PC-3 (cell line): Measurements from ENCODE around the gene NDC1. TPM values are rescaled to one million over a fixed set of nuclear protein-coding genes. Genes with fewer than 3 reads are reported as not detected.
A peak's percentile ranks its signal among the peaks of the same experiment; 100 is the strongest.
"Not testable (repeated sequence)": the region's sequence is repeated elsewhere in the genome, so short reads cannot be mapped to it uniquely, and the experiment has no call there.

ENCODE experiments used
- ATAC-seq: fragments of 200-7000 bp; cut with Tn5 transposase; 2 replicates; pipeline ENCODE4 v1.9.1; 2020; ENCODE audit warnings: mild to moderate bottlenecking, moderate library complexity
- BruUV-seq: library from RNA; stranded (reverse); fragments of 400-500 nt; replicated peaks from 2 replicates; lab custom pipeline; 2021; lab: Mats Ljungman, UMichigan
- CTCF ChIA-PET: fragments of 300-600 bp; sonication (Branson Sonifier 250); formaldehyde crosslinking; loops from one replicate; lab custom pipeline; 2022; ENCODE audit warnings: antibody characterized with exemption; lab: Charles Lee
- POLR2A ChIA-PET: fragments of 300-600 bp; sonication (Branson Sonifier 250); formaldehyde crosslinking; loops from one replicate; lab custom pipeline; 2022; ENCODE audit warnings: antibody characterized with exemption; ENCODE audit not compliant: unreplicated experiment; lab: Charles Lee
- DNase-seq: peaks from one replicate; pipeline ENCODE4 v3.0.0-alpha.2; 2015
- H2AFZ ChIP-seq: fragments of 300-600 bp; sonication (generic); 2 replicates; pipeline ENCODE4 v1.6.0; 2016; ENCODE audit warnings: antibody characterized with exemption, low read length
- H3F3A ChIP-seq: fragments of 300-600 bp; sonication (generic); one replicate; pipeline ENCODE4 v1.6.0; 2017; ENCODE audit warnings: antibody characterized with exemption, low read length, control low read depth, mild to moderate bottlenecking; ENCODE audit not compliant: unreplicated experiment
- H3K27ac ChIP-seq: fragments of 300-600 bp; sonication (generic); 2 replicates; pipeline ENCODE4 v1.5.1; 2016; ENCODE audit warnings: mild to moderate bottlenecking, low read length
- H3K27me3 ChIP-seq: fragments of 300-600 bp; sonication (generic); 2 replicates; pipeline ENCODE4 v1.6.1; 2016; ENCODE audit warnings: low read length, mixed read lengths
- H3K36me3 ChIP-seq: fragments of 300-600 bp; sonication (generic); 2 replicates; pipeline ENCODE4 v1.6.1; 2016; ENCODE audit warnings: low read depth, mixed run types, low read length, mixed read lengths
- H3K4me1 ChIP-seq: fragments of 300-600 bp; sonication (generic); 2 replicates; pipeline ENCODE4 v1.5.1; 2016; ENCODE audit warnings: low read length; ENCODE audit not compliant: insufficient read depth
- H3K4me2 ChIP-seq: fragments of 300-600 bp; sonication (generic); 2 replicates; pipeline ENCODE4 v1.6.0; 2016; ENCODE audit warnings: low read length
- H3K4me3 ChIP-seq: fragments of 300-600 bp; sonication (generic); 2 replicates; pipeline ENCODE4 v1.5.1; 2016; ENCODE audit warnings: mild to moderate bottlenecking, low read length, mixed read lengths
- H3K79me2 ChIP-seq: fragments of 300-600 bp; sonication (generic); 2 replicates; pipeline ENCODE4 v1.6.1; 2017; ENCODE audit warnings: low read length, mixed read lengths
- H3K9ac ChIP-seq: fragments of 300-600 bp; sonication (generic); 2 replicates; pipeline ENCODE4 v1.6.0; 2016; ENCODE audit warnings: mild to moderate bottlenecking, low read length
- H3K9me2 ChIP-seq: fragments of 300-600 bp; sonication (generic); replicated peaks from 2 replicates; pipeline ENCODE4 v1.6.1; 2016; ENCODE audit warnings: mixed run types, low read length, mixed read lengths
- H3K9me3 ChIP-seq: fragments of 300-600 bp; sonication (generic); 2 replicates; pipeline ENCODE4 v1.6.1; 2016; ENCODE audit warnings: low read length, mixed read lengths
- H4K20me1 ChIP-seq: fragments of 300-600 bp; sonication (generic); 2 replicates; pipeline ENCODE4 v1.6.1; 2016; ENCODE audit warnings: low read length, mixed read lengths
- EZH2 ChIP-seq: fragments of 300-600 bp; sonication (generic); IDR thresholded peaks from one replicate; pipeline ENCODE4 v1.6.1; 2017; ENCODE audit warnings: antibody characterized with exemption, mild to moderate bottlenecking, low read length; ENCODE audit not compliant: unreplicated experiment
- EZH2phosphoT487 ChIP-seq: fragments of 300-600 bp; sonication (generic); IDR thresholded peaks from 2 replicates; pipeline ENCODE4 v1.6.1; 2018; ENCODE audit warnings: mild to moderate bottlenecking, antibody characterized with exemption, low read length, borderline replicate concordance
- intact Hi-C: fragments of 100-400 bp; cut with micrococcal nuclease; formaldehyde crosslinking; loops from 2 replicates; pipeline ENCODE4 v1.9.0; 2023
- total RNA-seq: library from RNA; depleted of rRNA; stranded (reverse); fragments of >200 nt; gene quantifications from 2 replicates; pipeline ENCODE4 v1.2.3, GENCODE V29; 2014
- TF ChIP-seq, protein P1 (sequence below): fragments of 300-600 bp; sonication (generic); conservative IDR thresholded peaks from 2 replicates; pipeline ENCODE4 v1.5.1; 2017; ENCODE audit warnings: antibody characterized with exemption, low read depth, mild to moderate bottlenecking, low read length

The NDC1 gene
- total RNA-seq, 1 experiment from 2014 or later, result 63.6 TPM

DNA sequence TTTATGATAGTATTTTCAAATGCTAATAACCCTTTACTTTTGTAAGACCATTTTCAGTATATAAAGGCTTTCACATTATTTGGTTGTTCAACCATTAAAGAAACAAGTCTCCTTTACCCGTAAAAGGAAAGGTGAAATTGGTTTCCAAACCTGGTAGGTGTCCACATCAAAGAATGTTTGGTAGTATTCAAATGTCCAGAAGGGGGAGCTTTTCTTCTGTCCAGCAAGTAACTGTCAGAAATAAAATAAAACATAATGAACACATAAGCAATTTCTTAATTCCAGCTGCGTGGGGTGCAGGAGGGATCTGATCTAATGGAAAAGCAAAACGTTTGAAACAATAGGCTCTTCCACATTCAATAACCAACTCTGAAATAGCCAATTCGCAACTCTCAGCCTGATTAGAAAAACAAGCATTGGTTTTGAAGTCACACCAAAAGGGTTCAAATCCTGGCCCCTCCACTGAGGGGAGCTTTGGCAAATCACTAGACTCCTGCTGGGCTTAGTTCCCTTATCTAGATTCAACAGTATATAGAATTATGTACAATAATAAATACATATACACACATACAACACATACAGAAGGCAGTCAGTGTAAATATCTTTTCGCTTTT is 40.5 kb upstream of the NDC1 start:
- Histone ChIP-seq H3K9ac (no peak overlapping the region), H3K27ac (no peak overlapping the region), H3K4me3 (no peak overlapping the region), H3K9me2 (no peaks in the 10 kb centered on the region), H3K9me3 (no peaks in the 10 kb centered on the region), H3K36me3 (peaks cover 9% of the 10 kb centered on the region), H4K20me1 (no peaks in the 10 kb centered on the region), H3K4me2 (no peak overlapping the region), H3K4me1 (no peaks in the 10 kb centered on the region), H2AFZ (no peak overlapping the region), H3K79me2 (no peaks in the 10 kb centered on the region), H3F3A (no peaks in the 10 kb centered on the region), H3K27me3 (no peaks in the 10 kb centered on the region)
- peak; percentile 76 for DNase-seq
- BruUV-seq, result no TSS peak
- POLR2A ChIA-PET, result interaction anchor here (0.6 to 0.7 kb wide), 2 partner anchors 19 to 67 kb away, joined by 4 to 12 read pairs; partner anchors contain the start of gene IFT25
- intact Hi-C loops, result loop anchor here (1.0 to 2.0 kb wide), 2 partner anchors 70 to 81 kb away; no protein-coding TSS in a partner anchor
- TF ChIP-seq, protein P1, sequence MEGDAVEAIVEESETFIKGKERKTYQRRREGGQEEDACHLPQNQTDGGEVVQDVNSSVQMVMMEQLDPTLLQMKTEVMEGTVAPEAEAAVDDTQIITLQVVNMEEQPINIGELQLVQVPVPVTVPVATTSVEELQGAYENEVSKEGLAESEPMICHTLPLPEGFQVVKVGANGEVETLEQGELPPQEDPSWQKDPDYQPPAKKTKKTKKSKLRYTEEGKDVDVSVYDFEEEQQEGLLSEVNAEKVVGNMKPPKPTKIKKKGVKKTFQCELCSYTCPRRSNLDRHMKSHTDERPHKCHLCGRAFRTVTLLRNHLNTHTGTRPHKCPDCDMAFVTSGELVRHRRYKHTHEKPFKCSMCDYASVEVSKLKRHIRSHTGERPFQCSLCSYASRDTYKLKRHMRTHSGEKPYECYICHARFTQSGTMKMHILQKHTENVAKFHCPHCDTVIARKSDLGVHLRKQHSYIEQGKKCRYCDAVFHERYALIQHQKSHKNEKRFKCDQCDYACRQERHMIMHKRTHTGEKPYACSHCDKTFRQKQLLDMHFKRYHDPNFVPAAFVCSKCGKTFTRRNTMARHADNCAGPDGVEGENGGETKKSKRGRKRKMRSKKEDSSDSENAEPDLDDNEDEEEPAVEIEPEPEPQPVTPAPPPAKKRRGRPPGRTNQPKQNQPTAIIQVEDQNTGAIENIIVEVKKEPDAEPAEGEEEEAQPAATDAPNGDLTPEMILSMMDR, result peak; percentile 89
- TF ChIP-seq EZH2, result no peak
- no peak for TF ChIP-seq EZH2phosphoT487
- peak; percentile 54 for ATAC-seq
- CTCF ChIA-PET, result interaction anchor here (0.6 to 2.0 kb wide), 5 partner anchors 35 to 1405 kb away, joined by 3 to 13 read pairs (median 4); partner anchors contain the start of gene IFT25

DNA sequence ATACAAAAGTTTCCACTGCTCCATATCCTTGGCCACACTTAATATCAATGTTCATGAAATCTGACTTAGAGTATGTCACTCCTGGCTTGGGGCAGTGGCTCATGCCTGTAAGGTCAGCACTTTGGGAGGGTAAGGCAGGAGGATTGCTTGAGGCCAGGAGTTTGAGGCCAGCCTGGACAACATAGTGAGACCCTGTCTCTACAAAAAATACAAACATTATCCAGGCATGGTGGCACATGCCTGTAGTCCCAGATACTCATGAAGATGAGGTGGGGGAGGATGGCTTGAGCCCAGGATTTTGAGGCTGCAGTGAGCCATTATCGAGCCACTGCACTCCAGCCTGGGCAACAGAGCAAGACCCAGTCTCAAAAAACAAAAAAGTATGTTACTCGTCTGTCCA is 37.1 kb upstream of the NDC1 start:
- H3K36me3 ChIP-seq, ATAC-seq, H2AFZ ChIP-seq, H3K4me3 ChIP-seq, H4K20me1 ChIP-seq, H3K27ac ChIP-seq, H3F3A ChIP-seq, intact Hi-C loops, H3K4me2 ChIP-seq, BruUV-seq, H3K79me2 ChIP-seq, H3K9ac ChIP-seq, DNase-seq, H3K9me3 ChIP-seq, H3K9me2 ChIP-seq, H3K4me1 ChIP-seq, CTCF ChIA-PET, POLR2A ChIA-PET, H3K27me3 ChIP-seq: not testable (repeated sequence)

DNA sequence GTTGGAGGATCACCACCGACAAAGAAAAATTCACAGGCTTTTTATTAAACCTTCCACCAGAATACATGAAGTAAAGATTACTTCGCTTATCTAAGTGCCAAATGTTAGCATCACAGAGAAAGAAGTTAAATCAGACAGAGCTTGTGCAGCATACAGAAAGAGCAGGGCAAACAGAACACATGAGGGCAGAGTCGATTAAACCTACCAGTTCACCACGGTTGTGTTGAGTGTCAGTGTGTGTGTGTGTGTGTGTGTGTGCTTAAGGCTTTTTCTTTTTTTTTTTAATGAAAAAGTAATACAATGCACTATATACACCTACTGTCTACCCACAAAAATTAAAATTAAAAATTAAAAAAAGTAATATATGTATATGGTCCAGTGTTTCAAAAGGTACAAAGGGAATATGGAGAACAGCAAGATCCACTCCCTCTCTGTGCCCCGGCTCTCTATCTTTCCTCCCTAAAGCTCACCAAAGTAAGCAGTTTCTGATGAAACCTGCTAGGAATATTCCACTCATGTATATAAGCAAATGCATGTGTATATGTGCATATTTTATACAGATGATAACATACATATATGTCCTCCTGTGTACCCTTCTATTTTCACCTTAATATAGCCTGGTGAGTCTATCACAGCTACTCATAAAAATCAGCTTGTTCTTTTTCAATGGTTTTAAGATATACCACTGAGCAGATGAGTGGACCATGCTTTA is 33.8 kb upstream of the NDC1 start:
- Histone ChIP-seq H3F3A (no peaks in the 10 kb centered on the region), H2AFZ (no peak overlapping the region), H3K4me2 (no peak overlapping the region), H3K4me3 (no peak overlapping the region), H3K27ac (no peak overlapping the region), H3K4me1 (no peaks in the 10 kb centered on the region), H4K20me1 (no peaks in the 10 kb centered on the region), H3K36me3 (peaks cover 4% of the 10 kb centered on the region; the same call in 1 of the 2 replicates), H3K9me3 (no peaks in the 10 kb centered on the region), H3K79me2 (no peaks in the 10 kb centered on the region), H3K27me3 (no peaks in the 10 kb centered on the region), H3K9me2 (no peaks in the 10 kb centered on the region), H3K9ac (no peak overlapping the region)
- CTCF ChIA-PET, result no interaction called here
- no peak for TF ChIP-seq EZH2phosphoT487
- no peak for TF ChIP-seq EZH2
- TF ChIP-seq, protein P1, result no peak
- intact Hi-C loops, result no loop called here
- no peak for ATAC-seq
- POLR2A ChIA-PET, result no interaction called here
- no TSS peak for BruUV-seq
- DNase-seq, result no peak
